Activated CD8-positive, alpha-beta memory T cell treated with anti-CD3 and anti-CD28 coated beads for 1 hour (primary cell): ENCODE results near the gene ARHGAP8.
"Not testable (repeated sequence)": the region's sequence is repeated elsewhere in the genome, so short reads cannot be mapped to it uniquely, and the experiment has no call there.

ENCODE experiments used
- DNase-seq, 2 donors: peaks; one replicate each; pipeline ENCODE4 v3.0.0-alpha.2; 2020; ENCODE audit warnings: low read depth in 1 of 2; ENCODE audit errors: extremely low read depth in 1 of 2

ARHGAP8 gene

GRCh38 chr22:44799946-44800634 lies 47.7 kb downstream of the ARHGAP8 start:
- DNase-seq, result not testable (repeated sequence)

- no peak for DNase-seq
Observed at GRCh38 chr22:44801476-44801875, 49.1 kb downstream of the ARHGAP8 start.

- no peak for DNase-seq
Observed at GRCh38 chr22:44802071-44802700, 49.8 kb downstream of the ARHGAP8 start.

- DNase-seq, result no peak
Observed at GRCh38 chr22:44802956-44803355, 50.6 kb downstream of the ARHGAP8 start.

GRCh38 chr22:44804327-44804726 lies 52.0 kb downstream of the ARHGAP8 start:
- no peak for DNase-seq

- DNase-seq, result no peak
Observed at GRCh38 chr22:44805711-44806110, 53.3 kb downstream of the ARHGAP8 start.

- DNase-seq, result no peak
Observed at GRCh38 chr22:44807232-44807631, 54.9 kb downstream of the ARHGAP8 start.

- no peak for DNase-seq
Observed at GRCh38 chr22:44807915-44808690, 55.7 kb downstream of the ARHGAP8 start.

- DNase-seq, result no peak
Observed at GRCh38 chr22:44809456-44809855, 57.1 kb downstream of the ARHGAP8 start.

GRCh38 chr22:44811141-44811540 lies 58.8 kb downstream of the ARHGAP8 start:
- DNase-seq, result no peak

DNA sequence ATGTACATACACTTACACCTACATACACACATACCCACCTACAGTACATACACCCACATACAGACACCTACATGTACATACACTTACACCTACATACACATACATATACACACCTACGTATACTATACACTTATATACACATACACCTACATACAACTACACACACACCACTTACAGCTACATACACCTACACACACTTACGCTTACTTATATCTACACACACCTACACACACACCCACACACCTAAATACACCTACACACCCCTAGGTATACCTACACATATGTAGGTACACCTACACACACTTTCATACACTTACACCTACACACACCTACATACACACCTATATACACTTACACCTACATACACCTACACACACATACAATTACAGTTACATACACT lies 61.0 kb downstream of the ARHGAP8 start:
- DNase-seq, result no peak

- no peak for DNase-seq
Observed at GRCh38 chr22:44814266-44815098, 62.1 kb downstream of the ARHGAP8 start.

GRCh38 chr22:44815099-44816070 lies 63.0 kb downstream of the ARHGAP8 start:
- no peak for DNase-seq

- DNase-seq, result no peak
Observed at GRCh38 chr22:44816141-44816540, 63.8 kb downstream of the ARHGAP8 start.

DNA sequence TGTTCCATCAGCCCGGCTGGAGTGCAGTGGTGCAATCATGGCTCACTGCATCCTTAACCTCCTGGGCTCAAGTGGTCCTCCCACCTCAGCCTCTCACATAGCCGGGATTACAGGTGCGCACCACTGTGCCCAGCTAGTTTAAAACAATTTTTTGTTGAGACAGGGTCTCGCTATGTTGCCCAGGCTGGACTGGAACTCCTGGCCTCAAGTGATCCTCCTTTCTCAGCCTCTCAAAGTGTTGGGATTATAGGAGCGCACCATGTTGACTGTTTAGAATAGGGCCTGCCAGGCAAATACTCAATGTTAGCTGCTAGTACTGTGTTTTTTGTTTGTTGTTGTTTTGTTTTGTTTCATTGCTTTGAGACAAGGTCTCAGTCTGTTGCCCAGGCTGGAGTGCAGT lies 66.4 kb downstream of the ARHGAP8 start:
- no peak for DNase-seq

GRCh38 chr22:44819966-44820631 lies 67.7 kb downstream of the ARHGAP8 start:
- DNase-seq, result no peak

DNA sequence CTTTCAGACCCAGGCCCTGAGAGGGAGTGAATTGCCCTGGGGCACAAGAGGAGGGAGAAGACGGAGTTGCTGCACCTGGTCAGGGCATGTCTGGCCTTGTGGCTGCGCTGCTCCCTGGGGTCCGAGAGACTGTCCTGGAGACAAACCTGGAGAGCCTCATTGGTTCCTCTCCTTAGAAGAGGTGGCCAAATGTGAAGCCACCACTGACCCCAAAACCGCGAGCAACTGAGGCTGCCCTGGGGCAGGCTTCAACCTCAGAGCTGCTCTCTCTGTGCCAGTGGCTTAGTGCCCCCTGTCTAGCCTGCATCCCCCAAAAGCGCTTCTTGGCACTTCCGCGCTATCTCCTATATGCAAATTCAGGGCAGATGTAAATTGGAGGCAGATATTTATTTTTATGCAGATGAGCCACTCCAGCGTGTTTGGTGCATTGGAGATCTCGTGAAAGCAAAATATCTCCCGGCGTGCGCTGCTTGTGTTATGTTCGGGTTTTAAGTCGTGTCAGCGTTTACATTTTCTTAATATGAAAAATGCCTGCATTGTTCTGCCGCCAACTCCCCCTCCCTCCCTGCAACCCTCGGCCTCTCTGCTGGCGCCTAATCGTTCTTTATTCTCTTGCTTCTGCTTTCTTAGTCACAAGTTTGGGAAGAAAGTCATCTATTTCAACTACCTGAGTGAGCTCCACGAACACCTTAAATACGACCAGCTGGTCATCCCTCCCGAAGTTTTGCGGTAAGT lies 69.5 kb downstream of the ARHGAP8 start:
- no peak for DNase-seq

DNA sequence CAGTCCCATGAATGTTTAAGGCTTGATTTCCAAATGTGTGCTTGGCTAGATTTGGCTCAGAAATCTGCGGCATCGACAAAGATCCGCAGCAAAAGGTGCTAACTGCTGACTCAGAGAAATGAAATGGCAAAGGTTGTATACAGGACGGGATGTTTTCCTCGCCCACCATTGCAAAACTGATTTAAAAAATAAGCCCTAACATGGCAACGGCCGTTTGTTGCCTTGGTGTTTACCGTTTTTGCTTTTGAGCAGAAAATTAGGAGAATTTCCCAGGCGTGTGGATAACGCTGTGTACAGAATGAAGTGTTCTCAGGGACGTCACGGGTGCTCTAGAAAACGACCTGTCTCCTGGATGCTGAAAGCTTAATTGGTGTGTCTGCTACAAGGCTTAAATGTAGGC lies 70.2 kb downstream of the ARHGAP8 start:
- DNase-seq, result no peak

DNA sequence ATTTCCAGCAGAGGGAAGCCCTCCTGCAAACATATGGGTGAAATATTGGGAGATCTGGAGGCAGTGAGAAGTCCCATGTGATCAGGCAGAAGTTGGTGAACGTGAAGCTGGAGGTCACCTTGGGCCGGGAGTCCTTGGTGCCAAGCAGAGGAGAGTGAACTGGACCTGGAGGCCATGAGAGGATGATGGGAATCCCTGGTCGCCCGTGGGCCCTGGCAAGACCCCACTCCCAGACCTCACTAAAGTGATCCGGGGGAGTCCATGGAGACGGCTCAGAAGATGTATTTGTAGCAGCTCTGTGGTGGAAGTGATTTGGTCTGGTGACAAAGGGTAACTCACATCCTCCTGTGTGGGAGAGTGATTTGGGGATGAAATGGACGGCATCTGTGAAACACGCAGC lies 71.0 kb downstream of the ARHGAP8 start:
- DNase-seq, result no peak
